Endothelial cell of umbilical vein (primary cell): ENCODE results near the gene ZNF648. TPM values are rescaled to one million over a fixed set of nuclear protein-coding genes. Genes with fewer than 3 reads are reported as not detected.
A peak's percentile ranks its signal among the peaks of the same experiment; 100 is the strongest.

Experiments used
- BruUV-seq: library from RNA; stranded (reverse); fragments of 400-500 nt; replicated peaks from 2 replicates; lab custom pipeline; 2021; lab: Mats Ljungman, UMichigan
- CTCF ChIA-PET: fragments of 300-600, 350-600 bp; sonication (Branson Sonifier 250); formaldehyde crosslinking; loops from one replicate; lab custom pipeline; 2021; ENCODE audit warnings: antibody characterized with exemption, inconsistent platforms; lab: Charles Lee
- POLR2A ChIA-PET: fragments of 300-600, 350-600 bp; sonication (Branson Sonifier 250); formaldehyde crosslinking; loops from one replicate; lab custom pipeline; 2021; ENCODE audit warnings: antibody characterized with exemption, inconsistent platforms; lab: Charles Lee
- DNase-seq: peaks from one replicate; pipeline ENCODE4 v3.0.0-alpha.2; 2011; ENCODE audit warnings: low read depth, low spot score
- FAIRE-seq: peaks from 2 replicates; lab custom pipeline; 2011; peaks lifted over from hg19 to GRCh38; lab: Jason Lieb, UNC
- H2AFZ ChIP-seq: 2 replicates; pipeline ENCODE4 v1.6.0; 2012; ENCODE audit warnings: low read depth, low read length, control low read depth, inconsistent platforms
- H3K27ac ChIP-seq: 2 replicates; pipeline ENCODE4 v1.5.1; 2011; ENCODE audit warnings: low read depth, mild to moderate bottlenecking, control low read depth, low read length, moderate library complexity; ENCODE audit not compliant: insufficient read depth
- H3K27me3 ChIP-seq, 2 experiments: 2 replicates each; pipeline versions ENCODE4 v1.6.0 to v1.6.1; 2011; ENCODE audit warnings: low read length in 2 of 2, mixed read lengths in 1 of 2; ENCODE audit not compliant: control insufficient read depth in 2 of 2, insufficient read depth in 2 of 2
- H3K36me3 ChIP-seq, 2 experiments: 2 replicates in 1 of 2; 3 replicates in 1 of 2; pipeline ENCODE4 v1.5.1; 2011; ENCODE audit warnings: low read length in 2 of 2, mild to moderate bottlenecking in 1 of 2, moderate library complexity in 1 of 2; ENCODE audit not compliant: control insufficient read depth in 2 of 2, insufficient read depth in 2 of 2; ENCODE audit errors: extremely low read depth in 1 of 2
- H3K4me1 ChIP-seq: 3 replicates; pipeline ENCODE4 v1.5.1; 2011; ENCODE audit warnings: mild to moderate bottlenecking, low read length; ENCODE audit not compliant: control insufficient read depth, insufficient read depth; ENCODE audit errors: extremely low read depth
- H3K4me2 ChIP-seq: 2 replicates; pipeline ENCODE4 v1.6.1; 2011; ENCODE audit warnings: low read length, control low read depth, mixed read lengths; ENCODE audit not compliant: insufficient read depth
- H3K4me3 ChIP-seq, 3 experiments: fragments of 200-600 bp in 1 of 3; sonication (generic), shearing (Covaris generic) in 1 of 3; replicated peaks in 1 of 3; 2 replicates each; pipeline ENCODE4 v1.5.1; 2011 to 2016; ENCODE audit warnings: control low read depth in 3 of 3, low read length in 3 of 3, mild to moderate bottlenecking in 2 of 3, inconsistent platforms in 1 of 3, low read depth in 1 of 3, moderate library complexity in 1 of 3; ENCODE audit not compliant: insufficient read depth in 1 of 3
- H3K79me2 ChIP-seq: 2 replicates; pipeline ENCODE4 v1.6.0; 2012; ENCODE audit warnings: low read length, inconsistent platforms; ENCODE audit not compliant: control insufficient read depth, insufficient read depth
- H3K9ac ChIP-seq: replicated peaks from 2 replicates; pipeline ENCODE3; 2011; ENCODE audit warnings: low read length, control low read depth; ENCODE audit not compliant: insufficient read depth; ENCODE audit errors: extremely low read depth
- H3K9me1 ChIP-seq: replicated peaks from 3 replicates; pipeline ENCODE4 v1.6.0; 2011; ENCODE audit warnings: mild to moderate bottlenecking, low read length; ENCODE audit not compliant: control insufficient read depth, insufficient read depth; ENCODE audit errors: extremely low read depth
- H3K9me3 ChIP-seq: replicated peaks from 2 replicates; pipeline ENCODE4 v1.5.1; 2012; ENCODE audit warnings: low read length, inconsistent platforms; ENCODE audit not compliant: control insufficient read depth, insufficient read depth
- H4K20me1 ChIP-seq: replicated peaks from 2 replicates; pipeline ENCODE3; 2011; ENCODE audit warnings: mild to moderate bottlenecking, low read length; ENCODE audit not compliant: control insufficient read depth, insufficient read depth; ENCODE audit errors: extremely low read depth
- CTCF ChIP-seq, 2 donors: IDR thresholded peaks; 1 replicate in 1 of 2; 2 replicates in 1 of 2; pipeline ENCODE4 v1.5.1; 2011; ENCODE audit warnings: low read length in 2 of 2, mild to moderate bottlenecking in 2 of 2, moderate library complexity in 2 of 2, control low read depth in 1 of 2, inconsistent platforms in 1 of 2, low read depth in 1 of 2; ENCODE audit not compliant: insufficient read depth in 1 of 2; ENCODE audit errors: extremely low read depth in 1 of 2
- GATA2 ChIP-seq: IDR thresholded peaks from 2 replicates; pipeline ENCODE4 v1.7.0; 2011; ENCODE audit warnings: low read depth, mild to moderate bottlenecking, moderate library complexity, mixed read lengths, low read length; ENCODE audit not compliant: insufficient read length, insufficient read depth
- JUN ChIP-seq: IDR thresholded peaks from 2 replicates; pipeline ENCODE4 v1.6.1; 2011; ENCODE audit warnings: borderline replicate concordance, low read depth; ENCODE audit not compliant: insufficient read length, insufficient read depth
- MYC ChIP-seq: IDR thresholded peaks from one replicate; pipeline ENCODE4 v1.6.1; 2011; ENCODE audit warnings: mild to moderate bottlenecking, low read depth, low read length
- POLR2A ChIP-seq: IDR thresholded peaks from 2 replicates; pipeline ENCODE4 v1.6.1; 2012; ENCODE audit warnings: low read depth, mild to moderate bottlenecking, control low read depth, low read length
- dilution Hi-C: fragments of 300-500 bp; cut with MboI; formaldehyde crosslinking; loops from one replicate; pipeline ENCODE4 v1.15.0; 2019; ENCODE audit warnings: low sequenced_read_pairs; ENCODE audit not compliant: extremely low pct_ligation_motif_present
- intact Hi-C: fragments of 100-400 bp; cut with micrococcal nuclease; formaldehyde crosslinking; loops from one replicate; pipeline ENCODE4 v1.10.0; 2022
- polyA plus RNA-seq, 4 experiments: library from polyadenylated mRNA; depleted of rRNA in 3 of 4; stranded (reverse) in 3 of 4; unstranded in 1 of 4; fragments of >200 nt; gene quantifications; 2 replicates each; pipeline versions ENCODE4 v1.2.1 to v1.2.3, GENCODE V29; 2011 to 2012; ENCODE audit warnings: missing spikeins in 1 of 4
- total RNA-seq: library from RNA; stranded (reverse); gene quantifications from 2 replicates; pipeline ENCODE4 v1.2.3, GENCODE V29; 2021
- TF ChIP-seq, protein P1 (sequence below): IDR thresholded peaks from 2 replicates; pipeline ENCODE4 v1.6.1; 2011; ENCODE audit not compliant: insufficient read depth, insufficient read length

Gene ZNF648
- total and polyA plus RNA-seq, 2 donors (not counting 3 experiments of a cell fraction or from before 2014, with no cell fraction given): not detected

- no peak overlapping the region for H2AFZ ChIP-seq
- ChIA-PET CTCF (interaction anchor here (0.6 to 3.6 kb wide), 30 partner anchors 8 to 892 kb away, joined by 3 to 180 read pairs (median 5); partner anchors contain the start of gene GLUL), POLR2A (no interaction called here)
- no peaks in the 10 kb centered on the region for H3K9me3 ChIP-seq
- H4K20me1 ChIP-seq: no peaks in the 10 kb centered on the region
- no peak overlapping the region for H3K4me3 ChIP-seq
- H3K27ac ChIP-seq: no peak overlapping the region
- no TSS peak for BruUV-seq
- H3K27me3 ChIP-seq: no peaks in the 10 kb centered on the region
- TF ChIP-seq POLR2A (no peak), CTCF (IDR thresholded peaks at IDR 0.05; ENCODE audit: extremely low read depth in 1 of 2, insufficient read depth in 1 of 2, low read depth in 1 of 2, low read length in 2 of 2) (peak; percentile 40 to 55)
- H3K4me1 ChIP-seq: peaks cover 2% of the 10 kb centered on the region
- DNase-seq (peak; percentile 28), FAIRE-seq (no peak)
- H3K36me3 ChIP-seq: no peaks in the 10 kb centered on the region
- H3K9ac ChIP-seq: no peak overlapping the region
- H3K79me2 ChIP-seq: no peaks in the 10 kb centered on the region
- H3K9me1 ChIP-seq: no peaks in the 10 kb centered on the region
- H3K4me2 ChIP-seq: no peak overlapping the region
- intact Hi-C loops: loop anchor here (1.0 kb wide), 1 partner anchor 602 kb away; no protein-coding TSS in a partner anchor
- dilution Hi-C loops: no loop called here
Observed at GRCh38 chr1:182080955-182081582, 19.6 kb upstream of the ZNF648 start.

- CTCF ChIA-PET: interaction anchor here (0.8 to 3.6 kb wide), 10 partner anchors 9 to 602 kb away, joined by 3 to 180 read pairs (median 13); no protein-coding TSS in a partner anchor
- intact Hi-C loops: no loop called here
- TF ChIP-seq JUN: no peak
- TF ChIP-seq, protein P1, sequence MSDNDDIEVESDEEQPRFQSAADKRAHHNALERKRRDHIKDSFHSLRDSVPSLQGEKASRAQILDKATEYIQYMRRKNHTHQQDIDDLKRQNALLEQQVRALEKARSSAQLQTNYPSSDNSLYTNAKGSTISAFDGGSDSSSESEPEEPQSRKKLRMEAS: no peak
- no peak for TF ChIP-seq GATA2
- TF ChIP-seq MYC: no peak
Observed at GRCh38 chr1:182080040-182080439, 18.5 kb upstream of the ZNF648 start.

More at GRCh38 chr1:182080040-182080439, 18.5 kb upstream of the ZNF648 start:
- no TSS peak for BruUV-seq
- H2AFZ ChIP-seq: no peak overlapping the region
- no peak overlapping the region for H3K9ac ChIP-seq
- H3K36me3 ChIP-seq: no peaks in the 10 kb centered on the region
- no peak overlapping the region for H3K4me2 ChIP-seq
- H3K79me2 ChIP-seq: no peaks in the 10 kb centered on the region
- H3K9me3 ChIP-seq: no peaks in the 10 kb centered on the region
- no peaks in the 10 kb centered on the region for H3K9me1 ChIP-seq
- no peak overlapping the region for H3K27ac ChIP-seq
- no peak overlapping the region for H3K4me3 ChIP-seq
- no peak for FAIRE-seq
- dilution Hi-C loops: no loop called here
- H3K27me3 ChIP-seq: no peaks in the 10 kb centered on the region
- no peak for DNase-seq
- no peaks in the 10 kb centered on the region for H4K20me1 ChIP-seq
- POLR2A ChIA-PET: no interaction called here
- peaks cover 2% of the 10 kb centered on the region for H3K4me1 ChIP-seq
